ENCODE results near the gene CCNT2.
A peak's percentile ranks its signal among the peaks of the same experiment; 100 is the strongest.
"Not testable (repeated sequence)": the region's sequence is repeated elsewhere in the genome, so short reads cannot be mapped to it uniquely, and the experiment has no call there.

The CCNT2 gene

GRCh38 chr2:134975281-134976009, 56.8 kb downstream of the CCNT2 start:
- DNase-seq (ENCODE audit: low spot score): no peak

- DNase-seq (ENCODE audit: low spot score): no peak
Observed at GRCh38 chr2:134976074-134976702, 57.6 kb downstream of the CCNT2 start.

GRCh38 chr2:134977104-134977503, 58.5 kb downstream of the CCNT2 start:
- not testable (repeated sequence) for DNase-seq (ENCODE audit: low spot score)

- DNase-seq (ENCODE audit: low spot score): no peak
Observed at GRCh38 chr2:134979221-134979620, 60.6 kb downstream of the CCNT2 start.

GRCh38 chr2:134980639-134981038, 62.0 kb downstream of the CCNT2 start:
- no peak for DNase-seq (ENCODE audit: low spot score)

GRCh38 chr2:134982603-134983002, 64.0 kb downstream of the CCNT2 start:
- DNase-seq (ENCODE audit: low spot score): no peak

GRCh38 chr2:134985061-134985460, 66.4 kb downstream of the CCNT2 start:
- DNase-seq (ENCODE audit: low spot score): no peak

GRCh38 chr2:134988994-134989605, 70.5 kb downstream of the CCNT2 start:
- DNase-seq (ENCODE audit: low spot score): peak; percentile 41

GRCh38 chr2:134999521-134999920, 80.9 kb downstream of the CCNT2 start:
- DNase-seq (ENCODE audit: low spot score): no peak

- no peak for DNase-seq (ENCODE audit: low spot score)
Observed at GRCh38 chr2:135002836-135003235, 84.2 kb downstream of the CCNT2 start.

- peak; percentile 66 for DNase-seq (ENCODE audit: low spot score)
Observed at GRCh38 chr2:135004005-135004746, 85.6 kb downstream of the CCNT2 start.

- DNase-seq (ENCODE audit: low spot score): no peak
Observed at GRCh38 chr2:135005753-135006152, 87.1 kb downstream of the CCNT2 start.
